ENCODE data around the gene STXBP5. TPM values are rescaled to one million over a fixed set of nuclear protein-coding genes. Genes with fewer than 3 reads are reported as not detected.

STXBP5 gene
- total RNA-seq, 1 donor from 2014 or later: 10.7 TPM

- Mint-ChIP-seq H3K27ac (ENCODE audit: unreplicated experiment) (no peak overlapping the region), H3K27me3 (ENCODE audit: low read depth) (no peaks in the 10 kb centered on the region), H3K4me3 (peak overlapping the region; percentile 97), H3K36me3 (ENCODE audit: low read depth) (no peaks in the 10 kb centered on the region), H3K9me3 (no peaks in the 10 kb centered on the region), H3K4me1 (peaks cover 25% of the 10 kb centered on the region)
- no peak for DNase-seq (ENCODE audit: low read depth, low spot score)
- TF ChIP-seq CTCF (conservative IDR thresholded peaks at IDR 0.05): no peak
These were observed 2.2 kb upstream of the STXBP5 start for GRCh38 chr6:147201885-147202515.

GRCh38 chr6:147202516-147203310, 1.5 kb upstream of the STXBP5 start:
- Mint-ChIP-seq H3K27me3 (ENCODE audit: low read depth) (no peaks in the 10 kb centered on the region), H3K4me3 (peak overlapping the region; percentile 97), H3K27ac (ENCODE audit: unreplicated experiment) (peak overlapping the region; percentile 97), H3K9me3 (no peaks in the 10 kb centered on the region), H3K4me1 (peaks cover 31% of the 10 kb centered on the region), H3K36me3 (ENCODE audit: low read depth) (no peaks in the 10 kb centered on the region)
- no peak for TF ChIP-seq CTCF (conservative IDR thresholded peaks at IDR 0.05)
- peak; percentile 60 for DNase-seq (ENCODE audit: low read depth, low spot score)

- Mint-ChIP-seq H3K4me1 (peaks cover 36% of the 10 kb centered on the region), H3K27ac (ENCODE audit: unreplicated experiment) (peak overlapping the region; percentile 97), H3K9me3 (no peaks in the 10 kb centered on the region), H3K4me3 (peak overlapping the region; percentile 97), H3K36me3 (ENCODE audit: low read depth) (no peaks in the 10 kb centered on the region), H3K27me3 (ENCODE audit: low read depth) (no peaks in the 10 kb centered on the region)
- DNase-seq (ENCODE audit: low read depth, low spot score): peak; percentile 60
- TF ChIP-seq CTCF (conservative IDR thresholded peaks at IDR 0.05): no peak
These were observed 732 bp upstream of the STXBP5 start for GRCh38 chr6:147203311-147204059.

- no peak overlapping the region for H3K27ac Mint-ChIP-seq (ENCODE audit: unreplicated experiment)
These were observed 660 bp downstream of the STXBP5 start for GRCh38 chr6:147204843-147205311.

More at GRCh38 chr6:147204843-147205311, 660 bp downstream of the STXBP5 start:
- Mint-ChIP-seq H3K4me3 (peak overlapping the region; percentile 94), H3K27me3 (ENCODE audit: low read depth) (no peaks in the 10 kb centered on the region), H3K4me1 (peaks cover 41% of the 10 kb centered on the region), H3K9me3 (no peaks in the 10 kb centered on the region), H3K36me3 (ENCODE audit: low read depth) (no peaks in the 10 kb centered on the region)
- no peak for TF ChIP-seq CTCF (conservative IDR thresholded peaks at IDR 0.05)
- DNase-seq (ENCODE audit: low read depth, low spot score): no peak
